IPS-11a (cell line): ENCODE measurements around the gene ICA1.
"Not testable (repeated sequence)": the region's sequence is repeated elsewhere in the genome, so short reads cannot be mapped to it uniquely, and the experiment has no call there.

Experiments used
- H3K4me3 ChIP-seq: one replicate; pipeline ENCODE4 v1.5.1; 2013; ENCODE audit warnings: low read depth, low read length, control low read depth

The ICA1 gene

DNA sequence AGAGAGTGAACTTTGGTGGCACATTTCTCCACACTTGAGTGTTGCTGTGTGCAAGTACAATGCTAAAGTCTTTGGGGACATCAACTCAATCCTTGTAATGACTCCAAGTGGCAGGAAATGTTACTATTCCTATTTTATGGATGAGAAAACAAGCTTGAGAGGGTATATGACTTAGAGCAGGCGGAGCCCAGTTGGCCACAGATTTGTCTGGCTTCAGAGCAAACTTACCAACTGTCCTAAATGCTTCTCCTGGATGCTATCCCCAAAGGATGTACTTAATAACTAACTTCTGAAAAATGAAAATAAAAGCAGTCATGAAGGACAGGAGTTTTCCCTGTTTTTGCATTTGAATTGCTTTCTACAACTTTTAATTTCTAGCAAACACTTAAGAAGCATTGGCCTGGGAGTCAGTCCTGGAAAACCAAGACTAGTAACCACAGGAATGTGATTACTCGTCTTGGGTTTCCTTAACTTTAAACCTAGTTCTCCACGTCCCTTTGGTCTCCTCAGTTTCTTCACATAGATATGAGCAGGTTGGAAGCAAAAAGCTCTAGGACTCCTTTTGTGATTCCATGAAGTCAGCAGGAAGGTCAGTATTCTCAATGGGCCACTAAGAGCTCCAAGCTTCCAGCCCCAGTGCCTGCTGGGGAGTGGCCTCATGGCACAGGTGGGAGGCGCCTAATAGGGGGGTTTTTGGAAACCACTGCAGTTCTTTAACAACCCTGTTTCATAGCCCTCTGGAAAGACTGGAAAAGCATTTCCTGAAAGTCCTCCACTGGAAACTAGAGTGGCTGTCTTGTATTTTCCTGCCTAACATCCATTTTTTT lies 152.6 kb downstream of the ICA1 start:
- no peak overlapping the region for H3K4me3 ChIP-seq

- no peak overlapping the region for H3K4me3 ChIP-seq
Observed at GRCh38 chr7:8105449-8106095, 156.4 kb downstream of the ICA1 start.

DNA sequence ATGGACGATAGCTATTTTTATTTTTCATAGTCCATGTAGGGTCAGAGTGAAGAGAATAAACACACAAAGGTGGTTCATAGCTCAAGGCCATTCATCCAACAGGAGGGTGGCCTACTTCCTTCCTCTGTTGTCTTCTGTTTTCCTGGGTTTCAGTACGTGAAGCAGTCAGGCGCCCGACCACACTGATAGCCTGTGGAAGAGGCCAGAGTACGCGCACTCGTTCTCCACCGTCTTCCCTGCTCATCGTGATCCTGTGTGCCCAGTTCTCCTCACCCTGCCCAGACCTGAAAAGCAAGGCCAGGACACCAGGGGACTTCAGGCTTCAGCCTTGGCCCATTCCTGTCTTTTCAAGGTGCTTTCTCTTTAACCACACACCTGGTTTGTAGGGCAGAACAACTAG lies 158.7 kb downstream of the ICA1 start:
- no peak overlapping the region for H3K4me3 ChIP-seq

DNA sequence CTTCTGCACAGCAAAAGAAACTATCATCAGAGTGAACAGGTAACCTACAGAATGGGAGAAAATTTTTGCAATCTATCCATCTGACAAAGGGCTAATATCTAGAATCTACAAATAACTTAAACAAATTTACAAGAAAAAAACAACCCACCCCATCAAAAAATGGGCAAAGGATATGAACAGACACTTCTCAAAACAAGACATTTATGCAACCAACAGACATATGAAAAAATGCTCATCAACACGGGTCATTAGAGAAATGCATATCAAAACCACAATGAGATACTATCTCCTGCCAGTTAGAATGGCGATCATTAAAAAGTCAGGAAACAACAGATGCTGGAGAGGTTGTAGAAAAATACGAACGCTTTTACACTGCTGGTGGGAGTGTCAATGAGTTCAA lies 160.7 kb downstream of the ICA1 start:
- not testable (repeated sequence) for H3K4me3 ChIP-seq

GRCh38 chr7:8094164-8095140 lies 167.5 kb downstream of the ICA1 start:
- H3K4me3 ChIP-seq = no peak overlapping the region

- no peak overlapping the region for H3K4me3 ChIP-seq
Observed at GRCh38 chr7:8092140-8092539, 169.8 kb downstream of the ICA1 start.

DNA sequence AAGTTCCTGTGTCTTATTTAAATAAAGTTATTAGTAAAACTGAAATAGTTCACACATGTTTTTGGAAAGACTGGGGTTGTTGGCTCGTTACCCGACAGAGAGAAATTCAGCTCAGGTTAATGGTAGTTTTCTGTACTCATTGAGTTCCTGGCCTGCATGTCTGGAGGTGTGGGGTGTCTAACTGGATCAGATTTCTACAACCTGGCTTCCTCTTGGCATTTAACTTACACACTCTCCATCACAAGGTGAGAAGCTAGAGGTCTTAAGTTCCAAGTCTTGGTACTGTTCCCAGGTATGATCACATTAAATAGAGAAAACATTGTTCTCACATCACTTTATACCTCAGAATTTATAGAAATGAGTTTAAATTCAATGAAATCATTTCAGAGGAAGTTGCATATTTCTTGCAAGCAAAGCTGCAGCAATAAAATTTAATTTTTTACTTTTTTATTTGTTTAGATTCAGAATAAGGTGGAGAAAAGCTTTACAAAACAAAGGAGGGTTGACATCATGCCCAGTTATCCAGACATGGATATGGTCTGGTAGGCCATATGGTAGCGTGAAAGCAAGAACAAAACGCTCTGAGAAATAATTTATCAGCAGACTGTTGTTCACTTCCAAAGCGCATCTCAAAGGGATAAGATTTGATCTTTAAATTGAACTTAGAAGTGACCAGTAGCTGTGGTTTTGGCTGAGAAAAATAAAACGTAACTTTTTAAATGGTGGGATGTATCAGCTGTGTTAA lies 172.8 kb downstream of the ICA1 start:
- H3K4me3 ChIP-seq = no peak overlapping the region

DNA sequence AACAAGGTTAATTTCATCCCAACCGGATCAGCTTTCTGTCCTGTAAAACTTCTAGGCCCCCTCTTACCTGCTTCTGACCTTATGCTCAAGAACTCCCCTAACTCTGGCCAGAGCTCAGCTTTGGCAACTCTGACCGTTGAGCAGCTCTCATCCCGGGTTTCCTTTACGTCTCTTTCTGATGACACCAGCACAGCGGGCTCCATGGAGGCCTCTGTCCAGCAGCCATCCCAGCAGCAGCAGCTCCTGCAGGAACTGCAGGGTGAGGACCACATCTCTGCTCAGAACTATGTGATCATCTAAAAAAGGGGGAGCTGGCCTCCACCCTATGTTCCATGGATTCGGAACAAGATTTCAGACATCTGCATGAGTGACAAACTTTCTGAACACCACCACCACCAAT lies 175.7 kb downstream of the ICA1 start:
- no peak overlapping the region for H3K4me3 ChIP-seq

DNA sequence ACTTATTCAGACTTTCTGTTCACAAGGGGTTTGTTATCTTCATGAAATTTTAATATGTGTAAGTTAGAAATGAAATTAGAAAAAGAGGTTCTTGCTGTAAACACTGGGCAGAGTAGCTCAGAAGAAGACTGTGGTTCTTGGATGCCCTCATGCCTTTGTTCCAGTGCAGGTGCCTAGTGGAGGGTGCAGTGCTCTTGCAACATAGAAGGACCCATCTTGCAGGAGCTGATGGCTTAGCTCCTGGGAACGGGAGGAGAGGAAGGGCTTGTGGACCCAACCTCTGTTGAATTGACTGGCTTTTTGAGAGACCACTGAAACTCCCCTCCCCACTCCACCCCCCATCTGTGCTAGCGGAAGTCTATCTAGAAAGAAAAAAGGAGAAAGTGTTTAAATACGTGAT lies 176.5 kb downstream of the ICA1 start:
- no peak overlapping the region for H3K4me3 ChIP-seq

DNA sequence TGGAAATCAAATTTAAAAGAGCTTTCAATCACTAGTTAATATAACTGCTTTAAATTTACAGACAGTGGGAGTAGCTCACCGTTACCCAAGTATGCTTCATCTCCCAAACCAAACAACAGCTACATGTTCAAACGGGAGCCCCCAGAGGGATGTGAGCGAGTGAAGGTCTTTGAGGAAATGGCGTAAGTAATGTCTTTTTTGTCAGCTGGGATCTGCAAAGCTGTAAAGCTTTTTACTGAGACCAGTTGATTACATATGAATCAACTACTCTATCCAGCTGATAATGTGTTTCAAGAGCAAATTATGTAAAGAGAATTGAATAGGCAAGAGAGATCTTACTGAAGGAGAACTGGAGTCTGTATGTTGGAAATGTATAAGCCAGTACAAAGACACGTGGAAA lies 177.1 kb downstream of the ICA1 start:
- no peak overlapping the region for H3K4me3 ChIP-seq

DNA sequence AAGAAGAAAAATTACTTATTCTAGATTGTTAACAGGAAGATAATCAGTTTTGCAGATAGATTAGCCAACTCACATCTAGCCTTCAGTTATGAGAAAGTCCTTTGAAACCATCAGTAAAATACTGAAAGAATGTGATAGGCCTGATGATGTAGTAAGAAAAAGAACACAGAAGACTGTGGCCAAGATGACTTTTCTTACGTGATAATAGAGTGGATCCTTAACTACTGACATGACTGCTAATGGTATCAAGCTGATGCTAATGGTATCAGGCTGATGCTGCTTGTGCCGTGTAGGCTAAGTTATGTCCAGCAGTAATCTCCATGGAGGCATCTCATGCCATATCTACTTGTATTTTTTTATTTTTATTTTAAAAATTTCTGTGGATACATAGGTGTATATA lies 179.2 kb downstream of the ICA1 start:
- no peak overlapping the region for H3K4me3 ChIP-seq

- no peak overlapping the region for H3K4me3 ChIP-seq
Observed at GRCh38 chr7:8078418-8078817, 183.5 kb downstream of the ICA1 start.

GRCh38 chr7:8070451-8071180 lies 191.4 kb downstream of the ICA1 start:
- H3K4me3 ChIP-seq = no peak overlapping the region

DNA sequence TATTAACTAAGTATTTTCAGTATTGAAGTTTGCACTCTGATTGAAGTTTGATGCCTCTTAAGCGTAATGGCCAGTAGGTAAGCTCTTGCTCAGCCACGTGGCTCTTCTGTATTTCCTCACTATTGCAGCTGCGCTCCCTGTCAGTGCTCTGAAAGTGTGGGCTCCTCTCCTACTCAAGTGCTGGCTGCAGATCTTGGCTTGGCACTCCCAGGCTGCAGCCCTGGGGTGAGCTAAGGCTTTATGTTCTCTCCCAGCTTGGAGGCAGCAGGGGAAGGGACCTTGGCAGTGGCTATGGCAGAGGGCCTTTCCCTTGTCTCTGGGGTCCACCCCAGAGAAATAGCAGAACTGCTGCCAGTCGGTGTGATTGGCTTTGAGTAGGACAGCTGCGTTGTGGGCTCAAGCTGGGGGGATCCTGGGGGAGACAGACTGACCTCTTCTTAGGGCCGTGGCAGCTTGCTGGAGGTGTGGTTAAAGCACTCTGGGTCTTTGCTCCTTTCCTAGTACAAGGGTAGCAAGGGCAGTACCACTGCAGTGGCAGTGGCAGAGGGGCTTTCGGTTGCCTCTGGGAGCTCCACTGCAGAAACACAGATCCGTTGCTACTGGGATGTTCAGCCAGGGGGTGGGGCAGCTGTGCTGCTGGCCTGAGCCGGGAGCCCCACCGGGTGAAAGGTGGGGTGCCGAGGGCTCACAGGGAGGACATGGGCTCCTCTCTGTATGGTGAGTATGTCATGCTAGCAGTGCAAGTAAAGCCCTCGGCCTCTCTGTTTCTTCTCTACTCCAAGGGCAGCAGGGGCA lies 192.9 kb downstream of the ICA1 start:
- no peak overlapping the region for H3K4me3 ChIP-seq

DNA sequence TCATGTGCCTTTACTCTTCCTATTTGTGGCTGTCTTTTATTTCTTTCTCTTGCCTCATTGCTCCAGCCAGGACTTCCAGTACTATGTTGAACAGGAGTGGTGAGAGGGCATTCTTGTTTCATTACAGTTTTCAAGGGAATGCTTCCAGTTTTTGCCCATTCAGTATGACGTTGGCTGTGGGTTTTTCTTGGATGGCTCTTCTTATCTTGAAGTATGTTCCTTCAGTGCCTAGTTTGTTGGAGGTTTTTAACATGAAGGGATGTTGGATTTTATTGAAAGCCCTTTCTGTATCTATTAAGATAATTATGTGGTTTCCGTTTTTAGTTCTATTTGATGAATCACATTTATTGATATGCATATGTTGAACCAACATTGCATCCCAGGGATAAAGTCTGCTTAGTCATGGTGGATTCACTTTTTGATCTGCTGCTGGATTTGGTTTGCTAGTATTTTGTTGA lies 196.6 kb downstream of the ICA1 start:
- H3K4me3 ChIP-seq = no peak overlapping the region

GRCh38 chr7:8064828-8065227 lies 197.1 kb downstream of the ICA1 start:
- no peak overlapping the region for H3K4me3 ChIP-seq

GRCh38 chr7:8063706-8064297 lies 198.2 kb downstream of the ICA1 start:
- H3K4me3 ChIP-seq = no peak overlapping the region

DNA sequence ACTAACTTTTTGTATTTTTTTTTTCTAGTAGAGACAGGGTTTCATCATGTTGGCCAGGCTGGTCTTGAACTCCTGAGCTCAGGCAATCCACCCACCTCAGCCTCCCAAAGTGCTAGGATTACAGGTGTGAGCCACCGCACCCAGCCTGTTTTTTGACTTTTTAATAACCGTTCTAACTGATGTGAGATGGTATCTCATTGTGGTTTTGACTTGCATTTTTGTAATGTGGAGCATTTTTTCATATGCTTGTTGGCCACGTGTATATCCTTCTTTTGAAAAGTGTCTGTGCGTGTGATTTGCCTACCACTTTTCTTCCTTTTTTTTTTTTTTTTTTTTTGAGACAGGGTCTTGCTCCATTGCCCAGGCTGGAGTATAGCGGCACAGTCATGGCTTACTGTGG lies 198.7 kb downstream of the ICA1 start:
- H3K4me3 ChIP-seq = not testable (repeated sequence)
